Lung (tissue), 16 donors: ENCODE measurements around the gene ARHGAP10. TPM values are rescaled to one million over a fixed set of nuclear protein-coding genes. Genes with fewer than 3 reads are reported as not detected.

ENCODE experiments used
- ATAC-seq: fragments of 200-7000 bp; cut with Tn5 transposase; one replicate; pipeline ENCODE4 v1.9.1; 2020; ENCODE audit warnings: moderate number of reproducible peaks; ENCODE audit not compliant: insufficient read depth, low FRiP score
- DNase-seq, 3 donors: peaks; one replicate each; pipeline ENCODE4 v3.0.0-alpha.2; 2013 to 2017
- H3K27ac ChIP-seq, 2 donors: one replicate each; pipeline ENCODE4 v1.5.1; 2013; ENCODE audit warnings: mild to moderate bottlenecking in 2 of 2, moderate library complexity in 2 of 2, control low read depth in 1 of 2, inconsistent platforms in 1 of 2, low read depth in 1 of 2, low read length in 1 of 2
- H3K27me3 ChIP-seq, 3 donors: one replicate each; pipeline ENCODE4 v1.5.1; 2013; ENCODE audit warnings: low read length in 2 of 3; ENCODE audit not compliant: control insufficient read depth in 3 of 3, insufficient read depth in 3 of 3
- H3K36me3 ChIP-seq, 4 donors: one replicate each; pipeline ENCODE4 v1.5.1; 2013; ENCODE audit warnings: low read length in 4 of 4, mild to moderate bottlenecking in 1 of 4, moderate library complexity in 1 of 4; ENCODE audit not compliant: control insufficient read depth in 4 of 4, insufficient read depth in 4 of 4
- H3K4me1 ChIP-seq, 5 donors: one replicate each; pipeline ENCODE4 v1.5.1; 2013; ENCODE audit warnings: low read length in 5 of 5, mild to moderate bottlenecking in 2 of 5, moderate library complexity in 1 of 5; ENCODE audit not compliant: control insufficient read depth in 5 of 5, insufficient read depth in 5 of 5
- H3K4me3 ChIP-seq: one replicate; pipeline ENCODE4 v1.5.1; 2013; ENCODE audit warnings: mild to moderate bottlenecking, control low read depth, moderate library complexity
- H3K9ac ChIP-seq, 2 donors: one replicate each; pipeline ENCODE4 v1.5.1; 2013; ENCODE audit warnings: low read length in 2 of 2, control low read depth in 1 of 2; ENCODE audit not compliant: insufficient read depth in 1 of 2
- H3K9me3 ChIP-seq, 4 donors: one replicate each; pipeline ENCODE4 v1.5.1; 2013; ENCODE audit warnings: low read length in 3 of 4, mild to moderate bottlenecking in 1 of 4, moderate library complexity in 1 of 4; ENCODE audit not compliant: control insufficient read depth in 4 of 4, insufficient read depth in 3 of 4
- CTCF ChIP-seq: IDR thresholded peaks from 2 replicates; pipeline ENCODE4 v1.5.1; 2012; ENCODE audit warnings: mild to moderate bottlenecking; ENCODE audit errors: control extremely low read depth, extremely low read depth
- WGBS, 2 donors: extraction: QIAGEN DNeasy Blood & Tissue Kit; methylation state at CpG; one replicate each; pipeline ENCODE4 v1.1.7; 2013; 5-methylcytosine and 5-hydroxymethylcytosine counted together
- long read RNA-seq, 5 donors: transcript quantifications; one replicate each; lab custom pipeline, GENCODE V29; 2026
- polyA plus RNA-seq, 2 donors: library from polyadenylated mRNA; stranded (reverse); fragments of 200-250 nt; gene quantifications; one replicate each; pipeline ENCODE4 v1.2.1, GENCODE V29; 2013
- total RNA-seq, 2 donors: library from RNA; depleted of rRNA in 1 of 2; stranded (reverse); fragments of >200 nt in 1 of 2; gene quantifications; one replicate each; pipeline ENCODE4 v1.2.1, GENCODE V29; 2014 to 2021
- donor health status: control.
- donor health status: control.
- donor health status: Bipolar disorder and iron deficiency.
- donor health status: healthy.
- donor health status: DM: yes; HTN: yes; CAD: no.

The ARHGAP10 gene, protein sequence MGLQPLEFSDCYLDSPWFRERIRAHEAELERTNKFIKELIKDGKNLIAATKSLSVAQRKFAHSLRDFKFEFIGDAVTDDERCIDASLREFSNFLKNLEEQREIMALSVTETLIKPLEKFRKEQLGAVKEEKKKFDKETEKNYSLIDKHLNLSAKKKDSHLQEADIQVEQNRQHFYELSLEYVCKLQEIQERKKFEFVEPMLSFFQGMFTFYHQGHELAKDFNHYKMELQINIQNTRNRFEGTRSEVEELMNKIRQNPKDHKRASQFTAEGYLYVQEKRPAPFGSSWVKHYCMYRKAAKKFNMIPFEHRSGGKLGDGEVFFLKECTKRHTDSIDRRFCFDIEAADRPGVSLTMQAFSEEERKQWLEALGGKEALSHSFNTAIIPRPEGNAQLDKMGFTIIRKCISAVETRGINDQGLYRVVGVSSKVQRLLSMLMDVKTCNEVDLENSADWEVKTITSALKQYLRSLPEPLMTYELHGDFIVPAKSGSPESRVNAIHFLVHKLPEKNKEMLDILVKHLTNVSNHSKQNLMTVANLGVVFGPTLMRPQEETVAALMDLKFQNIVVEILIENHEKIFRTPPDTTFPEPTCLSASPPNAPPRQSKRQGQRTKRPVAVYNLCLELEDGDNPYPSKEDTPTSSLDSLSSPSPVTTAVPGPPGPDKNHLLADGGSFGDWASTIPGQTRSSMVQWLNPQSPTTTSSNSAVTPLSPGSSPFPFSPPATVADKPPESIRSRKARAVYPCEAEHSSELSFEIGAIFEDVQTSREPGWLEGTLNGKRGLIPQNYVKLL
- total RNA-seq (10 to 100 TPM; 23.6 to 25.0 TPM), polyA plus RNA-seq (10 to 100 TPM in 1 of 2 donors, 1 to 10 TPM in 1; 9.1 to 11.4 TPM)
- long read RNA-seq, donor 1, partial matches to known transcripts, result 19 of 20 reads
- long read RNA-seq, donor 1, other reads (novel, unspliced or antisense), result 0 of 20 reads
- long read RNA-seq, donor 2, partial matches to known transcripts, result 0 of 2 reads
- long read RNA-seq, donor 2, other reads (novel, unspliced or antisense), result 0 of 2 reads
- long read RNA-seq, donor 3, partial matches to known transcripts, result 0 of 4 reads
- long read RNA-seq, donor 3, other reads (novel, unspliced or antisense), result 0 of 4 reads
- long read RNA-seq, donor 4, partial matches to known transcripts, result 0 of 2 reads
- long read RNA-seq, donor 4, other reads (novel, unspliced or antisense), result 0 of 2 reads
- long read RNA-seq, donor 5, partial matches to known transcripts, result 9 of 12 reads
- long read RNA-seq, donor 5, other reads (novel, unspliced or antisense), result 0 of 12 reads

GRCh38 chr4:147731580-147732517, at the start of gene ARHGAP10:
Gene ARHGAP10, plus strand, starts transcription at chr4:147732088. Its CDS starts 214 bp downstream, at chr4:147732302.
- ATAC-seq, result peak; percentile 87
- H3K27ac ChIP-seq, result peak within 1 kb of the TSS; percentile 71 to 89
- no peaks in the 10 kb centered on the region for H3K9me3 ChIP-seq

DNA sequence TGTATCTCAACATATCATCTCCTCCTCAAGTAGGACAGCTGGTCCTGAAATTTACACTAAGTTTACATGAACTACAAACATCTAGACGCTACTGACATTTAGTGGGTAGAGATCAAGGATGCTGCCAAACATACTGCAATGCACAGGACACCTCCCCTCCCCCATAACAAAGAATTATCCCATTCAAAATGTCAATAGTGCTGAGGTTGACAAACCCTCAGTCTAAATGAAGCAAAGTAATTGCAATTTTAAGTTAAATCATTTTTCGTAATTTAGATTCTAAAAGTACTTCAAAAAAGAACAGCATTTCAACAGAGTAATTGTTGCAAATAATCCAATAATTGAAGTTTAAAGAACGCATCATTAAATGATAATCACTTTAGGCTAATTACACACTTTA, 49.1 kb upstream of the ARHGAP10 start:
- no peak overlapping the region for H3K4me3 ChIP-seq
- WGBS, 2 donors, result 54 to 75% methylated on average over 3 of the region's 3 CpGs
- H3K27me3 ChIP-seq, result no peaks in the 10 kb centered on the region
- H3K36me3 ChIP-seq, result peaks cover 0 to 15% (median 6%) of the 10 kb centered on the region in 4 donors
- DNase-seq (peak in 2 of 3 donors; percentile 44 to 49), ATAC-seq (no peak)
- H3K9me3 ChIP-seq, result no peaks in the 10 kb centered on the region
- no peak for TF ChIP-seq CTCF
- H3K4me1 ChIP-seq, result peaks cover 0 to 14% (median 5%) of the 10 kb centered on the region in 5 donors
- H3K27ac ChIP-seq, result no peak overlapping the region
- H3K9ac ChIP-seq, result peak overlapping the region in 1 of 2 donors; percentile 86

More at GRCh38 chr4:147731580-147732517, at the start of gene ARHGAP10:
- DNase-seq, result peak; percentile 82 to 89 (median 87)
- Histone ChIP-seq H3K36me3 (no peaks in the 10 kb centered on the region), H3K27me3 (no peaks in the 10 kb centered on the region), H3K4me1 (peaks cover 0 to 21% (median 11%) of the 10 kb centered on the region in 5 donors), H3K4me3 (peak within 1 kb of the TSS; percentile 91), H3K9ac (peak within 1 kb of the TSS; percentile 76 to 94)
- WGBS, 2 donors, result 1% methylated on average over 83 to 106 of the region's 106 CpGs
- TF ChIP-seq CTCF, result no peak

DNA sequence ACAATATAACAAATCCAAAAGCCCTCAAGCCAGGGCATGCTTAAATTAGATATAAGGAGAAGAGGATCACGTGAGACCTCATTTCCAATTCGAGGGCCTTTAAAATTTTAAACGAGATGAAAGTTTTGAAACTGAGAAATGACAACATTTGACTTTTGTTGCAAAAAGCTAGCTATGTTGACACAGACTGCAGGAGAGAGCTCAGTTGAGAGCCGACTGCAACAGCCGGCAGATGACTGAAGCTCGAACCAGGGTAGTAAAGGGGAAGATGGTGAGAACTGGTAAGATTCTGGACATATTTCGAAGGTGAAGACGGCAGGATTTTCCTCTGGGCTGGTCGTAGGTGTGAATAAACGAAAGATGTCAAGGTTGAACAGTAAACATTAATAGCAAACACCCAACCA, 48.7 kb upstream of the ARHGAP10 start:
- H3K4me1 ChIP-seq, result peaks cover 0 to 14% (median 5%) of the 10 kb centered on the region in 5 donors
- peaks cover 0 to 15% (median 6%) of the 10 kb centered on the region in 4 donors for H3K36me3 ChIP-seq
- H3K27ac ChIP-seq, result peak overlapping the region; percentile 86 to 93
- H3K27me3 ChIP-seq, result no peaks in the 10 kb centered on the region
- H3K4me3 ChIP-seq, result peak overlapping the region; percentile 32
- WGBS, 2 donors, result 3% methylated on average over 10 of the region's 10 CpGs
- ATAC-seq (no peak), DNase-seq (peak; percentile 44 to 71 (median 67))
- peak overlapping the region; percentile 86 to 90 for H3K9ac ChIP-seq
- TF ChIP-seq CTCF, result no peak
- no peaks in the 10 kb centered on the region for H3K9me3 ChIP-seq
